G401 (cell line): Measurements from ENCODE around the gene FADS2. TPM values are rescaled to one million over a fixed set of nuclear protein-coding genes. Genes with fewer than 3 reads are reported as not detected.

Source experiments
- DNase-seq: peaks from one replicate; pipeline ENCODE4 v3.0.0-alpha.2; 2015; ENCODE audit warnings: low spot score
- in situ Hi-C: cut with HindIII; loops from 2 replicates; pipeline ENCODE4 v1.10.0; 2016; ENCODE audit warnings: low sequenced_read_pairs, mixed read lengths
- total RNA-seq: library from RNA; depleted of rRNA; stranded (reverse); fragments of >200 nt; shearing (Covaris generic); gene quantifications from 2 replicates; pipeline ENCODE4 v1.2.3, GENCODE V29; 2014

Gene FADS2
- total RNA-seq, 1 experiment from 2014 or later = 244 TPM

DNA sequence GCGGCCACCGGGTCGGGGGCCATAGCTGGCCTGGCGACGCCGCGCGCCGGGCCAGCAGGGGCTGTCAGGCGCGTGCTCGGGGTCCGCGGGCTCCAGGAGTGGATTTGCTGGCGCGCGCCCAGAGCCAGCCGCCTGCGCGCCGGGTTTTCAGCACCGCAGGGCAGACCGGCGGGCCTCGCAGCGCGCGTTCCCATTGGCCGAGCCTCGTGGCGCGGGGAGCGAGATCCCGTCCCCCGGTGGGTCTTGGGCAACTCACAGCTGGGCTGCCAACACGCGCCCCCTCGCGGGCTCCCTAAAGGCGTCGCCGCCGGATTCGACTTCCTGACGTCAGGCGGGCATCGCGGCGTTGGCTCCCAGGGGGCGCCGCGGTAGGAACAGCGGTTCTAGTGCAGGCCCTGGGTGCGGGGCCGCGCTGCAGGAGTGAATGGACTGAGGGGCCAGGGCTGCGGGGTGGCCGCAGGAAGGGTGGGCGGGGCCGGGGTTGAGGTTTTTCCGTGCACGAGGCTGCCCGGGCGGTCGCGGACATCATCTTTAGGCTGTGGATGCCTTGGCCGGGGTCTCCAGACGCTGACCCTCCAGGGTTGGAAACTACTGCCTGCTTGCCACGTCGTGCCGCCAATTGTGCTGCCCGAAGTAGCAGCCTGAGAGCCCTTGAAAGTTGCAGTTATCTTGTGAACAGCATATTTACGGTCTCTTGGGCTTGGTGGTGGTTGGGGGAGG is 11.2 kb upstream of the FADS2 start, which contains the start of gene FADS1:
Gene FADS1, minus strand, starts transcription at position 268 of the 720 bp plus-strand sequence. Its CDS starts 74 bp downstream, at position 194.
- in situ Hi-C loops = no loop called here
- DNase-seq = peak; percentile 77

DNA sequence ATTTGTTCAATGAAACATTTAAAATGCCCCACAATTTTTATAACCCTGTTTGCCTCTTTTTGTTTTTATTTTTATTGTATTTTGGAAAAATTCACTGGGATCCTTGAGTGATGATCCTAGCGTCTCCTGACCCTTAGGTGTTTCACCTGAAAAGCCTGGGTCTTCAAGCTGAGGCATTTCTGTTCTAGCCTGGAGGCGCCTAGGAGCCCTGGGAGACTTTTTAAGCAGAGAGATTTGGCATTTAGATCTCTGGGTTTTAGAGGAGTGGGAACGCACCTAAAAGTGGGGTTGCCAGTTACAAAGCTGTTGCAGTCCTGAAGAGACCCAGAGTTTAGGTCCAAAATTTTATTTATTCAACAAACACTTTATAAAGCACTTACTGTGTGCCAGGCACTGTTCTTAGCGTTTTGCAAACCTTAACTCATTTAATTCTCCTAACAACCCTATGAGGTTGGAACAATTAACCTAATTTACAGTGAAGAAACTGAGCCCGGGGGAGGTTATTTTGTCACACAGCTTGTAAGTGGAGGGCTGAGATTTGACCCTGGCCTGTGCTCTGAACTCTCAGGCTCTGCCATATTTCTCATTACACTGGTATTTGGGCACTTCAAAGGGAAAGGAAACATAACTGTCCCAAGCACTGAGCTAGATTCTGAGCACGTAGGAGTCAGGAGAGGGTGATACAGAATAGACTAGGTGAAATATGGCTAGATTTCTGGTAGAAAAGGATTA is 10.5 kb upstream of the FADS2 start:
- in situ Hi-C loops = no loop called here

DNA sequence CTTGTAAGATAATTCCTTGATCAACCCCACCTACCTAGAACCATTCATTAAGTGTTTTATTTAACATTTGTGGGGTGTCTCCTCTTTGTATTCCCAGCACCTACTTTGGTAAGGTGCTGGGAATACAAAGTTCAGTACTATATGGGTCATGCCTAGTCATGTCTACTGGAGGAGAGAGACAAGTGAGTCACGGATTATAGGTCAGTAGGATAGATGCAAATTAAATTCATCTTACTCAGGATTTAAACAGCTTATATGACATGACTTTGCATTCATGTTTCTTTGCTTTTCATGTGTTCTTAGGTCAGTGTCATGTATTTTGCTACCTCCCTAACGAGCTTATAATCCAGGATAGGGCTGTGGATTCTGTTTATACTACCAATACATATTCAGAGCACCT is 7.9 kb upstream of the FADS2 start:
- no peak for DNase-seq
- in situ Hi-C loops = no loop called here

More for the DNA sequence above, 10.5 kb upstream of the FADS2 start:
- DNase-seq = no peak

DNA sequence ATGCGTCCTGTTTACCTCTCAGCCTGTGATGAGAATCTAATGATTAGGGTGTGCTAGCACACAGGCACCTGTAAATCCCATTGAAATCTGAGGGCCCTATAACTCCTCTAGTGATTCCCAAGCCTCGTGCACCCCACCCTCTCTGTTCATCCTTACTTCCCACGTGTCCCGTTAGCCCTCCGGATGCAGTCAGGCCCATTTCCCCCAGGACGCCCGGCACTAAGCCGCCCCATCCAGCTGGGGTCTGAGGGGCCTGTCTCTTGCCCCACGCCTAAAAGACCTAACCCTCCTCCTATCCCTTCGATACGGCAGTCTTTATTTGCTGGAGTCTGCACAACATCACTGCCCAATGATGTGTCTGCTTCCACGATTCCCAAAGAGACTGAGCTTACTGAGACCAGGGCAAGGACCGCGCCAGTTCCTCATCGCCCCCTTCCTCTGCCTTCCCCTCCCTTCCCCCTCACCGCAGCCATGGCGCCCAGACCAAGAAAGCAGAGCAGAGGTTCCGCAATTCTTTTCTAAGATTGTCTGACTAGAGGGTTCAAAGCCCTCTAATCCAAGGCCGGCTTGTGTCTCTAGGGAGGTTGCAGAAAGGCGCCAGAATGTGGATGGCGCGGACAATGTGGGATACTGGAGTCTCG is 1.1 kb upstream of the FADS2 start:
- in situ Hi-C loops = no loop called here
- DNase-seq = peak; percentile 13

DNA sequence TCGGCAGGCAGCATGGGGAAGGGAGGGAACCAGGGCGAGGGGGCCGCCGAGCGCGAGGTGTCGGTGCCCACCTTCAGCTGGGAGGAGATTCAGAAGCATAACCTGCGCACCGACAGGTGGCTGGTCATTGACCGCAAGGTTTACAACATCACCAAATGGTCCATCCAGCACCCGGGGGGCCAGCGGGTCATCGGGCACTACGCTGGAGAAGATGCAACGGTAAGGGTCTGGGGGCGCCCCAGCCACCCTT is 204 bp downstream of the FADS2 start:
- in situ Hi-C loops = no loop called here
- DNase-seq = no peak

DNA sequence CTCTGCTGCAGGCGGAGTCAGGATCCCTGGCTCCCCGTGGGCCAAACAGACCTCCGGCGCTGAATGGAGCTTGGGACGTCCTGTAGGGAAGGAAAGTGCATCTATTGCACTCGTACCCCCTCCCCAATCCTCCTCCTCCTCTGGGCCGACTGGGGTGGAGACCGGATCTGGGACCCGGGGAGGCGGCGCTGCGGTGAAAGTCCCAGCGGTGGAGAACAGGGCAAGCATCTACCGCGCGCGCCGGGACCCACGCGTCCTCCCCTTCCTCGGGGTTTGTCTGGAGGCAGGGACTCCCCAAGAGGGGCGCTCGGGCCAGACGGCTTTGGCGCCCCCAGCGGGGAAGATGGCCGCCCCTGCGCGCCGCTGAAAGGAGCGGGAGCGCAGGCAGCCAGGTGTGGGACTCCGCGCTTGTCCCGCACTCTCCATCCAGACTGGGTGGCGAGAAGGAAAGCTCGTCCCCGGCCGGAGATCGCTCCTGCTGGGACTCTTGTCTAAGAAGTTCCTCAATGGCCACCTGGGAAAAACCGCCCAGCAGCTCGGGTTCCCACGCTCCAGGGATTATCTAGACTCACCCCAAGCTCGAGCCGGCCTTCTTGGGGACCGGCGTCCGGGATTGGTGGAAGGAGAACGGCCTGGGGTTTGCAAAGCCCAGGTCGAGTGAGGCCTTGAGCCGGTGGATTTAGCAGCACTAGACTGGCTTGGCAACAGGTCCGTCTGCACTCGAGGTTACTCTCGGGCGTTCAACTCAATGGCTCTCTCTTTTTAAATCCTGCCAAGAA is 718 bp downstream of the FADS2 start:
- in situ Hi-C loops = no loop called here
- DNase-seq = peak; percentile 55

DNA sequence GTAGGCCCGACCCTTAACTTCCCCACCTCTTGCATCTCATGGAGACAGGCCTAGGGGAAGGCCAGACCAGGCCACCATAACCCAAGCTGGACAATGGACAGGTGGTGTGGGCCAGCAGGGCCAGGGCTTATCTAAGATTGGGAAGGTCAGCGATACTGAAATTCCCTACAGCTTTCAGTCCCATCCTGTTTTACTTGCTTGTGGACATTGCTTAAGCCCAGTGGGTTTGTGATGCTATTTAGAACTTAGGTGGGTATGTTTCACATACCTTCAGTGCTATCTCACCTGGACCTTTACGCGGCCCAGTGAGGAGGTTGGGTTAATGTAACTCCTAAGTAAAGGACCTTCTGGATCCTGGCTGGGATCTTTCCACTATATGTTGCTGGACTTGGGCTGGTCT is 1.7 kb downstream of the FADS2 start:
- DNase-seq = no peak
- in situ Hi-C loops = no loop called here

DNA sequence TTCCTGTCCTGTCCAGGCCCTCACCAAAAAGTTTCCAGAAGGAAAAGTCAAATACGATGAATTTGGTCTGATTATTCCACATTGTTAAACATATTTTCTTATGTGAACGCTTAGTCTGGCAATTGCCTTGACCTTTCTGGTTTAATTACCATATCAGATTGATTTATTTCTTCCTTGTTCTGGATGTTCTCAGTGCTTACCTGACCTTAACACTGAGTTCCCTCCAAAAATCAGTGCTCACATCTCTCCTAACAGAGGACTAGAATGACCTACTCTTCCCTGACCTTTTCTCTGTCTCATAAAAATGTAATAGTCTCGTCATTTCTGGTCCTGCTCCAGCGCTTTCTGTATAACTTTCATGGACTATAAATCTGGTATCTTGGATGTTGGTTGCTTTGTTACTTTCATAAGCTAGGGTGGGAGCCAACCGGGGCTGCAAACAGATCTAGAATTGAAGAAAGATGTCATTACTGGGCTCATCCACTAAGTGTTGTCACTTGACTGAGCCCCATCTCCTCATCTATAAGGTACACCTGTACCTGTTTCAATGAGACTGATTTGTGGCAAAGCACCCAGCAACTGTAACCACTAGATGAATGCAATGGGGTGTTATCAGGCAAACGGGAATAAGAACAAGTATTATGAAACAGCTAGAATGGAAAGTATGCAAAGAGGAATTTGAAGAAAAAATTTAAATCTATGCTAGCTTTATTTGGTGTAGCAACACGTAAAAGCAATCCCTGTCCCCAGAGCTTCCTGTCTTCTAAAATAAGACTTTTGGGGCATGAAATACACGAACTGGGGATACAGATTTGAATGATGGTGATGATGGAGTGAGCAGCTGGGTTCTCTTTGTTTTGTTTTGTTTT is 2.4 kb downstream of the FADS2 start:
- in situ Hi-C loops = no loop called here
- no peak for DNase-seq

DNA sequence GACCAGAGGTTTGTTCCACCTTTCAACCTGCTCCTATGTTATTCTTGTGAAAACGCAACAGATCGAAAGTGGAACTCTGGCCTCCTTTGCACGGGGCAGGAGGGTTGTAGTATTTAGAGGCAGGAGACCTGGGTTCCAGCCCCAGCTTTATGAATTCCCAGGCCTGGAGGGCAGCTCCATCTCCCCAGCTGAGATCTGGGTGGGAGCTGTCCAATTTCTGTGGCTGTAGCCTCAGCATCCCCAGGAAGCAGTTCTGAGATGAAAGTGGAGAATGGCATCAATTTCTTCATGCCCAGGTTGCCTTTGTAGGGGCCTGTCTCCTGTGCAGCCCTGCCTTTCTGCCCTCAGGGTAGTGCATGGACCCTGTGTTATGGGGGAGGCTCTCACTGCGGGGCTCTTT is 4.1 kb downstream of the FADS2 start:
- in situ Hi-C loops = no loop called here
- DNase-seq = no peak

DNA sequence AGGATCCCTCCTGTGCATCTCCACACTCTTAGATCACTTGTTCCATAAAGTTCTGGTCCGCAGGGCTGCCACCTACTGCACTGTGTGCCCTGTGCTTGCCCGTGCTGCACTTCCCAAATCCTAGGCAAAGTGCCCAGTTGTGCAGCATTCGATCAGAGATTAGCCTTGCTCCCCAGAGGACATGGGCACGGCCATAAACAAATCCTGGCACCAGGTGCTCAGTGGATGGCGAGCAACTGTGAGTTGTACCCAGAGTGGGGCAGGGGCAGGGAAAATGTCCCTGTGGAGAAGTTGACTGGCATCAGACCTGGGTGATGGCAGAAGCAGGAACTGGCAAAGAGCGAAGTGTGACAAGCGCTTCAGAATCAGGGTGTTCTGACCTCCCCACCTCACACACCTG is 4.7 kb downstream of the FADS2 start:
- peak; percentile 28 for DNase-seq
- in situ Hi-C loops = no loop called here

DNA sequence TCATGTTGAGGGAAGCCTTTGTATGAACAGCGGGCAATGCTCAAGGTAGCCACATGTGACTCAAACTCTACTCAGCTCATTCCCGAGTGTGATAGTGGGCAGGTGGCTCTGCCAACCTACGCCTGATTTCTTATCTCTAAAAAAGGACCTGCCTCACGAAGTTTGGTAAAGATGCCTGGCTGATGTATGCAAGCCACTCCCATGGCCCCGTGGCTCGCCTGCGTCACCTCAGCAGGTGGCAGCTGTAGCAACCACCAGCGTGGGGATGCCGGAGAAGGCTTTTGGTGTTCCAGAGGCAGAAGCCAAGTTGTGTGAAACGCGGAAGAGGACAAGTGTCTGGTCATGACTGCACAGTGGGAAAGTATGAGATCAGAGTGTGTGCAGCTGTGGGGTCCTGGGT is 5.4 kb downstream of the FADS2 start:
- no peak for DNase-seq
- in situ Hi-C loops = no loop called here

DNA sequence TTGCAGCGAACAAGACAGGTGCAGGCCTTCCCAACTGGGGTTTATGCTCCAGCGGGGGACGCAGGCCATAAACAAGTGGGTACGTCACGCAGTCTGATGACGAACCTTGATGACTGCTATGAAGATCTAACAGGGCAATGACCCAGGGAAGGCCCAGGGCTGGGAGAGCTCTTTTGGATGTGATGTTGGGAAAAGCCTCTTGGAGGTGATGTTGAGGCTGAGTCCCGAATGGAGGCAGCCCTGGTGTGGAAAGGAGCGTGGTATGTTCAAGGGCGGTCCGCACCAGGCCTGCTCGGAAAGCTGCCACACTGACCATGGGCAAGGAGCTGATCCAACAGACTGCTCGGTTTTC is 5.8 kb downstream of the FADS2 start:
- in situ Hi-C loops = no loop called here

DNA sequence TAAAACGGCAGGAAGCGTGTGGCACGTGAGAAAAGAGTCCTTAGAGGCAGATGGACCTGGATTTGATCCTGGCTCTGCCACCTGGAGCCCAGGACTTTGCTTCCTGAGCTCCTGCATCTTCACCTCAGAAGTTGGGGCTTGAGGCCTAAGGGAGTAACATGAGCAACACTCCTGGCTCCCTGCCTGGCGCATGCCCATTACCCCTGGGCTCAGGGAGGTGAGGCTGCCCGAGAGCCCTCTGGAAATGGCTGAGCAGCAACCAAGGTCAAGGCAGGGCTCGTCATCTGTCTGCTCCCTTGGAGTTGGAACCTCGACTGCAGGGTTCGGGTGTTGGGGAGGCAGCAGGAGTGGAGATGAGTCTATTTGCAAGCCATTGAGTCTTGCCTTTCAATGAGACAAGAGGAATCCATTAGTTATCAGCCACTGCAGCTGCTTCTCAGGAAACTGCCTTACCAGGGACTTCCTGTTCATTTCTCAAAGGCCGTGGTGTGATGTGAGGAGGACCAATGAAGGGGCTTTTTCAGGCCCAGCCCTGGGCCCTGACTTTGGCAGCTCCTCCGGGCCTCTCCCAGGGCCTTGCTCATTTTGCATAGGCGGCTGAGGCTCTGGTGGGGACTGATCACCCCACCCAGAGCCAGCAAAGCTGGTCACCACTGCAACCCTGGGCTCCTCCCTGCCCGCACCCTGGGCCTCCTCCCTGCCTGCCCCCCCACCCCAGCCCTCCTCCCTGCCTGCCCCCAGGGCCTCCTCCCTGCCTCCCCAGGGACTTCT is 6.4 kb downstream of the FADS2 start:
- peak; percentile 53 for DNase-seq
- in situ Hi-C loops = no loop called here

More for the DNA sequence above, 5.8 kb downstream of the FADS2 start:
- no peak for DNase-seq

DNA sequence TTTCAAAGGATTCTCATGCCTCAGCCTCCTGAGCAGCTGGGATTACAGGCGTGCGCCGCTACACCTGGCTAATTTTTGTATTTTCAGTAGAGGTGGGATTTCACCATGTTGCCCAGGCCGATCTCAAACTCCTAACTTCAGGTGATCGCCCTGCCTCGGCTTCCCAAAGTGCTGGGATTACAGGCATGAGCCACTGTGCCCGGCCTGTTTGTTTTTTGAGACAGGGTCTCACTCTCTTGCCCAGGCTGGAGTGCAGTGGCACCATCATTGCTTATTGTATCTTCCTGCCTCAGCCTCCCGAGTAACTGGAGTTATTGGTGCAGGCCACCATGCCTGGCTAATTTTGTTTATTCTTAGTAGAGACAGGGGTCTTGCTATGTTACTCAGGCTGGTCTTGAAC is 8.1 kb downstream of the FADS2 start:
- DNase-seq = no peak
- in situ Hi-C loops = no loop called here

DNA sequence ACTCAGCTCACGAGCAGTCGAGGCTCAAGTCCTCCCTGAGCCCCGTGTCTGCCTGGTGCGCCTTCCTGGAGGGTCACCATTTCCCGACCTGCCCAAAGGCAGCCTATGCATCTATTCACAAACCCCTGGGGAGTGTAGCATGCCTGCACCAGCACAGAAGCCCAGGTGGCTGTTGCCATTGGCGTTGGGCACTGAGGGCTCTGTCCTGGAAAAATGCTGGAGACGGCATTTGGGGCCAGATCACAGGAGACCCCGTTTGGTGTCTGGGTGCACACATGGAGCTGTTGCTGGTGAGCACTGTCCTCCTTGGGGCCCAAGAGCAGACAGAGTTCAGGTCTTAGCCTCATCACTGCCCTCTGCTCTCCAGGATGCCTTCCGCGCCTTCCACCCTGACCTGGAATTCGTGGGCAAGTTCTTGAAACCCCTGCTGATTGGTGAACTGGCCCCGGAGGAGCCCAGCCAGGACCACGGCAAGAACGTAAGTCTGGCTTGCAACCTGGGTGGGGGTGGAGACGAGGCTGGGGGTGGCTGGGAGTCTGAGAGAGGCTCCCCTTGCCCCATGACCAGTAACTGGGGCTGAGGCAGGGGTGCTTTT is 9.4 kb downstream of the FADS2 start:
- in situ Hi-C loops = no loop called here
- DNase-seq = no peak

DNA sequence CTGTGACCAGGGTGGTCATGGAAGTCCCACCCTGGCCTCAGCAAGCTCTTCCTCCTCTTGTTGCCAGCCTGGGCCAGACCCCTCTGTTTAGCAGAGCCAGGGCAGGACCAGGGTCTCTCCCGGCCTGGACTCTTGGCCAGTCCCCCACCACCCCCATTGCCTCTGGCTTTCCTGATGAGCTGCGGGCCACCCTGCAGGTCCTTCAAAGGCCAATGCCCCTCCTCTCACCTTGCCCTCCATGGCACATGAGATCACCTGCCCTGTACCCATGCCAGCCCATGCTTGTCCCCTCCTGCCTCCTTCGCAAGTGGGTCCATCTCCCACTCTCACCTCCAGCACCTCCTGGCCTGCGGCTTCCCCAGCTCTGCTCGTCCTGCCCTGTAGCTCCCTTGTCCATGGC is 10.4 kb downstream of the FADS2 start:
- in situ Hi-C loops = no loop called here
- no peak for DNase-seq

DNA sequence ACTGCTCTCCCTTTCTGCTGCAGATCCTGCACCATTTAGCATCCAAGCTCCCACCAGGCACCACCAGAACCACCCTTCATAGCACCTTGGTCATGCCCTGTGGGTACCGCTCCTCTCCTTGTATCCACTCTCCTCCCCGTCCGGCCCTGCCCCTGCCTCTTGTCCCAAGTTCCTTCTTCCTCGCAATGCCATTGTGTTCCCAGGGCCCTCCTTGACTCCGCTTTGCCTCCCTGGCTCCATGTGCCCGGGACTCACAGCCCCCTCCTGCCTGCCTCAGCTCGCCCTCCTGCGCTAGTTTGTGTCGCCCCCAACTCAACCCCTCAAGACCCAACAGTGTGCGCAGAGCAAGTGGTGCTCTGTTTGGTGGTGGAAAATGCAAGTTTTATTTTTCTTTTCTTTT is 10.8 kb downstream of the FADS2 start:
- in situ Hi-C loops = no loop called here
- no peak for DNase-seq

DNA sequence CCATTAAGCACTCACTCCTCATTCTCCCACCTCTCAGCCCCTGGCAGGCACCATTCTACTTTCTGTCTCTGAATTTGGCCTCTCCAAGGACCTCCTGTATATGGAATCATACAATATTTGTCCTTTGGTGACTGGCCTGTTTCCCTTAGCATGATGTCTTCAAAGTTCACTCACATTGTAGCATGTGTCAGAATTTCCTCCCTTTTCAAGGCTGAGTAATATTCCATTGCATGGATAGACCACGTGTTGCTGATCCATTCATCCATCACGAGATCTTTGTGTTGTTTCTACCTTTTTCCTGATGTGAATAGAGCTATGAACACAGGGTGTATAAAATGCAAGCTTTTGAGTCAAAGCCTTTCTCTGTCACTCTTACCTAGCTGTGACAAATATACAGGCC is 11.6 kb downstream of the FADS2 start:
- in situ Hi-C loops = no loop called here
- no peak for DNase-seq
